LNCaP clone FGC (cell line): ENCODE measurements around the gene ZCCHC10.

Experiments
- DNase-seq: peaks from one replicate; pipeline ENCODE4 v3.0.0-alpha.2; 2011; ENCODE audit warnings: low read depth
- H3K4me3 ChIP-seq: 2 replicates; pipeline ENCODE4 v1.5.1; 2011; ENCODE audit warnings: mild to moderate bottlenecking, low read depth, low read length, control low read depth
- TF ChIP-seq, protein P1 (sequence below): IDR thresholded peaks from 2 replicates; pipeline ENCODE4 v1.5.1; 2012; ENCODE audit warnings: mild to moderate bottlenecking; ENCODE audit not compliant: control insufficient read depth, insufficient read depth; ENCODE audit errors: extremely low read depth

ZCCHC10 gene

DNA sequence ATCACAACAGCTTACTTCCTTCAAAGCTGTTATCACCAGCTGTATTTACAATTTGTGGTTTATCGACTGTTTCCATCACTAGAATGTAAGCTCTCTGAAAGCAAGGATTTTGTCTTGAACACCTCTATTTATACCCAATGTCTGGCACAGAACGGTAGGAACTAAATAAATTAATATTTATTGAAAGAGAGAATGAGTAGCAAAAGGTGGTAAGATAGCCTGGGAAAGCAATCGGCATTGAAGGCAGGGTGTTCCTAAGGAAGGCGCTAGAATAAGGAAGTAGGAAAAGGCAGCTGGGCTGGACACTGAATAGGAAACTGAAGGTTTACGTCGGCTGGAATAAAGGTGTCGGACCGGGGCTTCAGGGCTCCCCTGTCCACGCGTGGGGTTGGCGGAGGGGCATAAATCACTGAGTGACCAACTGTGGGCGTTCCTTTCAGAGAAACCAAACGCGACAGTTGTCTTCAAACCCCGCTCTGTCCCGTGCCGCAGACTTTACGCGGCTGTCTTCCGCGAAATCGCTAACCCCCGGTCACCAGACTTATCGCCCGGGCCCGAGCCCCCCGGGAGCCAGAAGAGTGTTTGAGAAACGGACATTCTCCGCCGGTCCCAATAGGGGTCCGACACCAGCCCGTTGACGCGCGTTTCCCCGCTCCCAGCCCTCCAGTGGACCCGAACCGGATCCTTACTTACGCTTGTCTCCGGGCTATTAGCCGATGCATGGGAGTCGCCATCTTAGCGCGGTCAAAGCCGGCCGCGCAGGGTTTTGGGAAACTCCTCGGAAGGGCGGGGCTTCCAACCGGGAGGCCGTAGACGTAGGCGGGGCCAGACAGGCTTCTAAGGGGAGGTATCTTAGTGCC, at the start of gene ZCCHC10:
Gene ZCCHC10 (minus strand): TSS at position 746 of the 860 bp plus-strand sequence. CDS start 12 bp downstream, at position 734.
- DNase-seq, result no peak
- TF ChIP-seq, protein P1, sequence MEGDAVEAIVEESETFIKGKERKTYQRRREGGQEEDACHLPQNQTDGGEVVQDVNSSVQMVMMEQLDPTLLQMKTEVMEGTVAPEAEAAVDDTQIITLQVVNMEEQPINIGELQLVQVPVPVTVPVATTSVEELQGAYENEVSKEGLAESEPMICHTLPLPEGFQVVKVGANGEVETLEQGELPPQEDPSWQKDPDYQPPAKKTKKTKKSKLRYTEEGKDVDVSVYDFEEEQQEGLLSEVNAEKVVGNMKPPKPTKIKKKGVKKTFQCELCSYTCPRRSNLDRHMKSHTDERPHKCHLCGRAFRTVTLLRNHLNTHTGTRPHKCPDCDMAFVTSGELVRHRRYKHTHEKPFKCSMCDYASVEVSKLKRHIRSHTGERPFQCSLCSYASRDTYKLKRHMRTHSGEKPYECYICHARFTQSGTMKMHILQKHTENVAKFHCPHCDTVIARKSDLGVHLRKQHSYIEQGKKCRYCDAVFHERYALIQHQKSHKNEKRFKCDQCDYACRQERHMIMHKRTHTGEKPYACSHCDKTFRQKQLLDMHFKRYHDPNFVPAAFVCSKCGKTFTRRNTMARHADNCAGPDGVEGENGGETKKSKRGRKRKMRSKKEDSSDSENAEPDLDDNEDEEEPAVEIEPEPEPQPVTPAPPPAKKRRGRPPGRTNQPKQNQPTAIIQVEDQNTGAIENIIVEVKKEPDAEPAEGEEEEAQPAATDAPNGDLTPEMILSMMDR, result no peak
- peak within 1 kb of the TSS; percentile 79 for H3K4me3 ChIP-seq

DNA sequence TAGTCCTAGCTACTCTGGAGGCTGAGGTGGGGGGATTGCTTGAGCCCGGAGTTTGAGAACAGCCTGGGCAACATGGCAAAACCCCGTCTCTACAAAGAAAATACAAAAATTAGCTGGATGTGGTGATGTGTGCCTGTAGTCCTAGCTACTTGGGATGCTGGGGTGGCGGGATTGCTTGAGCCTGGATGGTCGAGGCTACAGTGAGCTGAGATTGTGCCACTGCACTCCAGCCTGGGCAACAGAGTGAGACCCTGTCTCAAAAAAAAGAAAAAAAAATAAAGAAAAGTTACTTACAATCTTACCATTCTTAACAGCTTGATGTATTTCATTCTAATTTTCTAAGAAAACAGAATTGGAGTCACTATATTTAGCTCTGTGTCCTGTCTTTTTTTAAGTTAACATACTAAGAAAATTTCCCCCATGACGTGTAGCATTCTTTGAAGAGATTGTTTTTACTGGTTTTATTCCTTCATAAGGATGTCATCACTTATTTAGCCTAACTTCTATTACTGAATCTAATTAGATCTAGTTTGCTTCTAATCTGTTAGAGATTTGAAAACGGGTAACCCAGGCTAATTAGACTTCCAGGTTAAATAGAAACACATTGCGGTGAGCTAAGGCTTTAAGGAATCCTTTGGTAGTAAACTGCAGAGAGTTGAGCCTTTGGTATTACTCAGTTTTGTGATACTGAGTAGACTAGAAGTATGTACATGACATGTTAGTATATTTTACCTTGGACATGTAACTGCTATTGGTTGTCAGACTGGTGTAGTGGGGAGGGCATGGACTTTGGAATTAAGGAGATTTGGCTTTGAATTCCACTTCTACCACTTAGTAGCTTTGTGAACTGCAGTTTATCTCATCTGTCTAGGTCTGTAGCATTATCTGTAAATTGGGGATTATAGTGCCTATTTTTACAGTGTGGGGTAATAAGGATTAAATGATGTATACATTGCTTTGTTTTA, 49.5 kb upstream of the ZCCHC10 start:
- no peak overlapping the region for H3K4me3 ChIP-seq
- DNase-seq, result no peak
- TF ChIP-seq, protein P1, result no peak

DNA sequence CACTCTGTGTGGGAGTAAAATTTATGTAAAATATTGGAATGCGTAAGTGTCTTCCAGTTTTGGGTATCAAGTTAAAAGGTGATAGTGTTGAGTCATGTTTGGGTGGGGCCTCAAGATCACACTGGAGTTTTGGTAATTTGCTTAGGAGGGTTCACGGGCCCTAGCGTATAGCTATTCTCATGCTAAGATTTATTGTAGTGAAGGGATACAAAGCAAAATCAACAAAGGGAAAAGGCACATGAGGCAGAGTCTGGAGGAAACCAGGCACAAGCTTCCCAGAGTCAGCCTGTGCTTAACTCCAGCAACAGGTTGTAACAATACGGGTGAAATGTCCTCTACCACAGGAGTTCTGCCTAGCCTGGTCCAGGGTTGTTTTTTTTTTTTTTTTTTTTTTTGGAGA, 45.7 kb upstream of the ZCCHC10 start:
- no peak overlapping the region for H3K4me3 ChIP-seq
- TF ChIP-seq, protein P1, result no peak
- DNase-seq, result no peak

DNA sequence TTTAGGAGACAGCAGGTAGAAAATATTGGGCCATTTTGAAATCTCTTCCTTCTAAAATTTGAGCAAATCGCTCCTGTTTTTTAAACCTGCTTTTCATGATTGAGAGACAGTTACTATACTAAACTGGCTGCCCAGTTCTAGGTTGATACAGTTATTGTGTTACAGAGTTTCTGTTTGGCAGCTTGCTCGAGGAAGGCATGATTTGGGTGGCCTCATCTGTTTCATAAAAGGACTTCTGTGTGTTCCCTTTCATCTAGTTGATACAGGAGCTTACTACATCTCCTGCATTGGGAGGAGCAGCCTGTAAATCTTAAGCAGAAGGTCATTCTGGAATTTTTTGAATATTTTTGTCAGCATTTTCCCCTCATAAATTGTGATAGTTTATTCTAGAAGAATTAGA, 39.7 kb upstream of the ZCCHC10 start:
- DNase-seq, result no peak
- TF ChIP-seq, protein P1, result no peak
- H3K4me3 ChIP-seq, result peak overlapping the region; percentile 28

DNA sequence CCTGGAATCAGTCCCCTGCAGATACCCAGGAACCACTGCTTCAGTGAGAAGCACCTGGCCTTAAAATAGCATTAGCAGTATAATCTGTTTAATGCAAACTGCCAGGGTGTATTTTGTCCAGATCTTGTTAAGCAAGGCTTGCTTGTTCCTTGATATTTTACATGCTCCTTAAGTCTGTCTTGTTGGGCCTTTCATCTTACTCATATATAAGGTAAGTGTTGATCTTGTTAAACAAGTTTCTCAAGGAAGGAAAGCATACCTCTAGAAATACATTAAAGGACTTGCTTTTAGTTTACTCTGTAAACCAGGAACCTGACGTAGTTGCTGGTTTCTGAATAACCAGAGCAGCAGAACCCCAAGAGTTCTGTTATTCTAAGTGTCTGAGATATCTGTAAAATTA, 39.1 kb upstream of the ZCCHC10 start:
- TF ChIP-seq, protein P1, result no peak
- peak overlapping the region; percentile 28 for H3K4me3 ChIP-seq
- DNase-seq, result peak; percentile 86

DNA sequence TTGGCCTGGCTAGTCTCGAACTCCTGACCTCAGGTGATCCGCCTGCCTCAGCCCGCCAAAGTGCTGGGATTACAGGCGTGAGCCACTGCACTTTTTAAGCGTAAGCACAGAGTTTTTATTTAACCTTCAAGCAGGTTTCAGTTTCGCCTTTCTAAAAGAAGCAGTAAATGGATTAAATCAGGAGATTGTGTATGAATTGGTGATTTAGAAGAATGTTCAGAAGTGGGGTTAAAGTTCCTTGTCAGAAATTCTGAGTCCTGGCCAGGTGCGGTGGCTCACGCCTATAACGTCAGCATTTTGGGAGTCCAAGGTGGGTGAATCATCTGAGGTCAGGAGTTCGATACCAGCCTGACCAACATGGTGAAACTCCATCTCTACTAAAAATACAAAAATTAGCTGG, 37.6 kb upstream of the ZCCHC10 start:
- TF ChIP-seq, protein P1, result no peak
- no peak overlapping the region for H3K4me3 ChIP-seq
- no peak for DNase-seq
